NK-92 (cell line): Measurements from ENCODE around the gene FKBP2.
A peak's percentile ranks its signal among the peaks of the same experiment; 100 is the strongest.

Experiments used
- DNase-seq: peaks from one replicate; lab custom pipeline; 2025; ENCODE audit not compliant: unreplicated experiment; lab: John Stamatoyannopoulos, UW

FKBP2 gene

DNA sequence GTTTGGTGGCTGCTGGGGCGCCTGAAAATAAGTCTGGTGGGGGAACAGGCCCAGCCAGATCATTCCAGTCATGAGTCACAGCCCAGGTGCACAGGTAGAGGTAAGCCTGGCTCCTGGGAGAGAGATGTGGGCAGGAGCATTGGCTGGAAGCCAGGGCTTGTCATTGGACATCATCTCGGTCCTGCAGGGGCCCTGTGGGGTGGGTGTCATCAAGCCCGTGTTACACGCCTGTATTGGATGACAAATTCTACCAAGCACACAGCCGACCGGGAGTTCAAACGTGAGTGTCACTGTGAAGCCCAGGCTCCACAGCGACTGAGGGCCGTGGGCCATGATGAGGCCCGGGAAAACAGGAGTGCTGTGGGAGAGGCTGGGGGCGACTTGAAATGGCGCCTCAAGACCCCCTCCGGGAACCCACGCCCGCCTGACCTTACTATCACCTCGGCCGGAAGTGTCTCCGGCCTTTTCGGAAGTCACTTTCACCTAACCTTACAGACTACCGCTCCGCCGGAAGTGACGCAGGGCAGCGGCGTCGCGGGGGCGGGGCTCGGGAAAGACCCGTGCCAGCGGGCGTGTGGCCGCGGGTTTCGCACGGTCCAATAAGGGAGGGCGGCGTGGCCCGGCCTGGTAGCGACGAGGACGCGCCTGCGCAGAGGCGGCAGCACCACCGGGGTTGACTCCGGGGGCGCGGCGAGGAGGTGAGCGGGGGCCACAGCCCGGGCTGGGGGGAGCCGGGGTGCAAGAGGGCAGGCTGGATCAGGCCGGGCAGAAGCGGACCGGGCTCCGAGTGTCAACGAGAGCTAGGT lies at the start of gene FKBP2:
Gene FKBP2, plus strand, starts transcription at position 661 of the 806 bp plus-strand sequence. CDS start 1,293 bp downstream, outside the sequence.
- peak; percentile 88 for DNase-seq

DNA sequence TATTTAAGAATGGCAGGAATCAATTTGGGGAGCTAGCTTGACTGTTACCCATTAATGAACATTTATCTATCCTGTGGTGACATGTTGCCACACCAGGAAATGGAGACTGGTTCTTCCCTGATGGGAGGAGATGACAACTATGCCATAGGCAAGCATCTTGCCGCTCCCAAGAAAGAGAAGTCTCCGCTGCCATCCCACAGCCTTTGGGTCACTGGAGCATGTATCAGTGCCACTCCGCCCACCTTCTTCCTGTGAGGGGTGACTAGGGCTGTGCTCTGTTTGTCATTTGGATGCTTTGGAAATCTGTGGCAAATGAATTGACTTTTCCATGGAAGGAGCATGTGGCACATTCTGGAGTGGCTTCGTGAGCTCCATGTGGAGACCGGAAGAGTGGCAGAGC lies 48.5 kb upstream of the FKBP2 start:
- no peak for DNase-seq

DNA sequence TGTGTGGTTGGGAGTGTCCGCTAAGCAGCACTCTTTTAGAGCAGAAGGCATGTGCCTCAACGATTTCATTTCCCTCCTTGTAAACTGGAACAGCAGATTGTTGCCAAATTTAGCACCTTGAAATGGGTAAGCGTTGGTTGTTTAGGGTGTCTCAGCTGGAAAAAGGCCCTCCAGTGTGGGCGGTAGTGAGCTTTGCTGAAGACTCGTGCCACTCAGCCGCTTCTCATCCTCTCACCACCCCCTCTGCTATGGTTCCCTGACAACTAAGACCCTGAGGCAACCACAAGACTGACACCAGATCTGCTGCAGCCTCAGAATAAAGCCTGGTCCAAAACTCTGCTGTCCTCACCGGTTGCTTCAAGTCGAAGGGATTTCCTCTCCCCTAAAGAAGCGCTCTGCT lies 44.3 kb upstream of the FKBP2 start:
- DNase-seq = no peak

DNA sequence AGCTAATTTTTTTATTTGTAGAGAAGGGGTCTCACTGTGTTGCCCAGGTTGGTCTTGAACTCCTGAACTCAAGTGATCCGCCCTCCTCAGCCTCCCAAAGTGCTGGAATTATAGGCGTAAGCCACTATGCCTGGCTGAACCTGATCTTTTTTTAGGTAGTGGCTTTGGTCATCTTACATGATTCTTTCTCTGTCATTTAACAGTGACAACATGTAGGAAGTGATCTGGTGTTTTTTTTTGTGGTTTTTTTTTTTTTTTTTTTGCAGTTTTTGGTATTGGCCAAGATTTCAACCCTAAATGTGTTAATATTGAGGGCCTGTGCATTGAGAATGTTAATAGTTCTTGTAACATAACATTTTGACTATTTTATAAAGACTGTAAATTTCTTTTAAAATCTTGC lies 42.4 kb upstream of the FKBP2 start:
- DNase-seq = no peak

DNA sequence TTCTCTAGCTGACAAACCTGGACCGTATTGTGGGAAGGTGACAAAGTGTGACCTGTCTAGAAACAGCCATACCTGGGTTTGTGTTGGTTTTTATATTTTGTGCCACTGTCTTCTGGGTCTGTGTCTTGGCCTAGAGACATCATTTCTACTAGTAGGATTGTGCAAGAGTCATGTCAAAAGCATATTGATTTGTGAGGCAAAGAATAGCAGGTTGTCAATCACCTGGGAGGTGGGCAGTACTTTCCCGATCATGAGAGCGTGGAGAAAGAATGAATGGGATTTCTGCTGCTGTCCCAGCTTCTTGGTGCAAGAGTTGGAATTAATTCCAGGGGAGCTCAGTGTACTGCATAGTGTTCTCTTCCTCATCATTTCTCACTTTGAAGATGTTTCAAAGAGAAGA lies 39.4 kb upstream of the FKBP2 start:
- DNase-seq = no peak

DNA sequence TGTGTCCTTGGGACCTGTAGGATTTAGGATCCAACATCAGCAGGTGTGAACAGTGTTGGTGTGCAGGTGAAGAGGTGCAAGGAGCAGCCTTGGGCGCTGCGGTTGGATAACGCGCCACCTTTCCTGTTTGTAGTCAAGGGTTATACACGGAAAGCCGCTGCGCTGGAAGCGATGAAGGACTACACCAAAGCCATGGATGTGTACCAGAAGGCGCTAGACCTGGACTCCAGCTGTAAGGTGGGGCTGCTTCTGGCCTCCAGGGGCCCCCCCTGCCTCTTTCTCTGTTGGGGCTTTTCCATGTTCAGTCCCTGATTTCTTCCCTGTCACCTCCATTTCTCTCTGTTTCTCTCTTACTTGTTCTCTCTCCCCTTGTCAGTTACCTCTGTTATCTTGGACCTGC lies 37.9 kb upstream of the FKBP2 start:
- DNase-seq = no peak

DNA sequence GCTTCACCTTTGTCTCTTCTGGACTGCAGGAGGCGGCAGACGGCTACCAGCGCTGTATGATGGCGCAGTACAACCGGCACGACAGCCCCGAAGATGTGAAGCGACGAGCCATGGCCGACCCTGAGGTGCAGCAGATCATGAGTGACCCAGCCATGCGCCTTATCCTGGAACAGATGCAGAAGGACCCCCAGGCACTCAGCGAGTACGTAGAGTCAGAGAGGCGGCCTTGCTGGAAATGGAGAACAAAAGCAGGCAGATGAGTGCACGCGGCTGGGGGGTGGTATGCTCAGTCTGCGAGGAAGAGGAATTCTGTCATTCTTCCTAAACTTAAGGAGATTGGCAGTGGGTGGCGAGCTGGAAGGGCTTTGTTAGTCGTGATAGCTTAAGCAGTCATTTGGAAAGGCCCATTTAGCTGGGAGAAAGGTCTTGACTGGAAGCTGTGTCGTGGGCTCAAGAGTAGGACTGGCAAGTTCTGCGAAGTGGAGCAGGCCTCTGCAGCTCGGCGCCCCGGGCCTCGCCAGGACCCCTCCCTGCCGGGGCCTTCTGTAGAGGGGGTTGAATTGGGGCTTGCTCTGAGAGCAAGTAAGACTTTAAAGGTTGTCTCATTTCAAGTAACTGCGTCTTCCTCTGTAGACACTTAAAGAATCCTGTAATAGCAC lies 37.3 kb upstream of the FKBP2 start:
- no peak for DNase-seq

DNA sequence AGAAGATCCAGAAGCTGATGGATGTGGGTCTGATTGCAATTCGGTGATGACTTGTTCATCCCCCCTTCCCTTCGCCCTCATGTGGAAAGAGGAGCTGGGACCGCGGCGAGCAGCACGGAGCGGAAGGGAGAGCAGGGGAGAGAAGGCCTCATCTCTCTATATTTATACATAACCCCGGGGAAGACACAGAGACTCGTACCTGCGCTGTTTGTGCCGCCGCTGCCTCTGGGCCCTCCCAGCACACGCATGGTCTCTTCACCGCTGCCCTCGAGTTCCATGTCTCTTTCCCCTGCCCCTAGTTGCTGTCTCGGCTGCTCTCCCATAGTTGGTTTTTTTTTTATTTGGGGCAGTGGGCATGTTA lies 36.8 kb upstream of the FKBP2 start:
- no peak for DNase-seq

DNA sequence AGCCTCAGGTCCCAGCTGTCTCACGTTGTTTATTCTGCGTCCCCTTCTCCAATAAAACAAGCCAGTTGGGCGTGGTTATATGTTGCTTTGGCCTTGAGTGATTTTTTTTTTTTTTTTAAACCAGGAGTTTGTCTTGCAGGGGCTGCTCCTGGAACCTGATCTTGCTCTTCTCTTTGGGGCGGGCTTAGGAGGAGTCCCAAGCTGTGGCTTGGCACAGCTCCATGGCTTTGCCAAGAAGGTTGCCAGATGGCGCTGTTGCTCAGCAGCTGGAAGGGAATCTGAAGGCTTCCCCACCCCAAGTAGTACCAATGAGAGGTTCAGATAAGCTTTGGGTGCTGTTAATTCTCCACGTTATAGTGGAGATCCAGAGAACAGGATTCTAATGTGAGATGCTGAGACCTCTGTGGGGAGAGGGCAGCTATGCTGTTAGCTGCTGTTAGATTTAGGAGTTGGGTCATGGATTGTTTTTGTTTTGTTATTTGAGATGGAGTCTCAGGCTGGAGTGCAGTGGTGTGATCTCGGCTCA lies 36.4 kb upstream of the FKBP2 start:
- peak; percentile 42 for DNase-seq

DNA sequence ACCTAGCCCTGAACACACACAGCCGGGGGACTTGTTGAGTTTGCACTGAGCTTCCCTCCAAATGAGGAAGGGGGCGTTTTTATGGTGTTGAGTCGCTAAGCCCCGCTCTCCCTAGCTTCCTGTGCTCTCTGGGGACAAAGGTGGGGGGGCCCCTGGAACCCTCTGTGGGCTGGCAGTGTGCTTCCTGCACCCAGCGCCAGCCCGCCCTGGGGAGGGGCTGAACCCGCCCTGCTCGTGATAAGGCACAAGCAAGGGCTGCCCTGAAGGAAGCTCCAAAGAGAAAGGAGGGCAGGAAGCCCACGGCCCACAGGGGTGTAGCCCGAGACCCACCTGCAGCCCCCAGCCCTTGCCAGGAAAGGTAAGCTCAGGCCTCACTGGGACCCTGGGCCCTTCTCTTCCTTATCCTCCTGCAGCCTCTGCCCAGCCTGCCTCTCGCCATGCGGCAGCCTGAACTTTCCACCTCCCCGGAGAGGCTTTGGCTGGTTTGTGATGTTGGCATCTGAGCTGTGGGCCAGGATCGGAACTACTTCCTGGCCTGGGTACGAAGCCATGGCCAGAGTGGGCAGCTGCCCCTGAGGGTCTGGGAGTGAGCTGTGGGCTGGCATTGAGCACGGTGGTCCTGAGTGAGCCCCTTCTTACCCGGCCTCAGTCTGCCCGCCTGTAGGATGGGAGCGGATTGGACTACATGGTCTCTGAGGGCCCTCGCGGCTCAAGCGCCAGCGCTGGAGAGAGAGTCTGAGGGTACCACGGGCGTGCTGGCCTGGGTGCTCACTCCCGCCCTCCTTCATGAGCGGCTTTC lies 34.2 kb upstream of the FKBP2 start, which contains the start of gene FERMT3:
Gene FERMT3, plus strand, starts transcription at position 265 of the 799 bp plus-strand sequence. CDS start 644 bp downstream, outside the sequence.
- no peak for DNase-seq

DNA sequence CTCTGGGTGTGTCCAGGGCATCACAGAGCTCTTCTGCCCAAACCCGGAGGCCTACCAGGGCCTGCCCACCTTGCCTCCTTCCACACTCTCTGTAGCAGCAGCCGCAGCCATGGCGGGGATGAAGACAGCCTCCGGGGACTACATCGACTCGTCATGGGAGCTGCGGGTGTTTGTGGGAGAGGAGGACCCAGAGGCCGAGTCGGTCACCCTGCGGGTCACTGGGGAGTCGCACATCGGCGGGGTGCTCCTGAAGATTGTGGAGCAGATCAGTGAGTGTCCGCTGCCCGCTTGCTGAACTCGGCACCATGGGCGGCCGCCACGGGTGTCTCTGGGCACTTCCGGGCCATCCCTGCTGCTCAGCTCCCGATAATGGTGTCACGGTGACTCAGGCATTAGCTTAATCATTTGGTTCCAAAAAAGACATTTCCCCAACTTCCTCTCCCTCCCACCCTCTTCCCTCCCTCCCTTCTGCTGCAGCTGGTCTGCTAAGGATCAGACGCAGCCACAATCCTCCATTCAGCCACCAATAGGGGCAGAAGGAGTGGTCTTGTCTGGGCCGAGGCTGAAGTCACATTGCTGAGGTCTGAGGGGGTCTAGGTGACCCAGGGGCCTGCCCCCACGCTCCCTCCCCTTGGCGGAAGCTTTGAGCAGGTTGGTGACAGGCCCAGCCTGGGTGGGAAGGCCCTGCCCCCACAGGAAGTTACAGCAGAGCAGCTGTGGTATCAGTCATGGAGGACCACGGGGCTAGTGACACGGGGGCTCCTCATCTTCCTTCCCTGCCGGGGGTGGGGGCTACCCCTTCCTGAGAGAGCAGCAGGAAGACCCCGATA lies 33.4 kb upstream of the FKBP2 start:
- no peak for DNase-seq

DNA sequence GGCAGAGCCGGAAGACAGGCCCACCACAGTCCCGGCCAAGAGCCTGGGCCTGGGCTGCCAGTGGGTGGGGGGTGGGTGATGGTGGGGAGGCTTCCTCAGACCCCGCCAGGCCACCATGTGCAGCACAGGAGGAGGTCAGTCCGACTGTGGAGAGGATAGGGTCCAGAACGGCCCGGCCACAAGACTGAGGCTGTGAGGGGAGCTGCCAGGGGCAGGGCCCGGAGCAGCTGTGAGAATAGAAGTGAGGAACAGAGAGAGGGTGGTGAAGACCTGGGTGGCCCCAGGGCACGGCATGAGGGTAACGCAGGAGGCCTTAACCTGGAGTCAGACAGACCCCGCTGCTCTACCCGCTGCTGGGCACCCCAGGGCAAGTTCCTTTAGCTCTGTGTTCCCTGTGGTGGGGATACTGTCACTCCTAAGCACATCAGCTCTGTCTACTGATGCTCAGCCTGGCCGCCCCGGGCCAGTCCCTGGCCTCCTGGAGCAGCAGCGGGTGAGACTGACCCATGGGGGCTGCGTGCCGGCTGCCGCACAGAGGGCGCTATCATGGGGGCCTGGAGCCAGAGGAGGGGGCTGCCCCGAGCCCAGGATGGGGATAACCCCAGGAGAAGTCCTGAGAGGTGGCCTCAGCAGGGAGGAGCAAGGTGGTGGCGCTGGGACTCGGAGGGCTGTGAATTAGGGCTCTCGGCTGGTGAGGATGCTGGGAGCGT lies 32.7 kb upstream of the FKBP2 start:
- no peak for DNase-seq

DNA sequence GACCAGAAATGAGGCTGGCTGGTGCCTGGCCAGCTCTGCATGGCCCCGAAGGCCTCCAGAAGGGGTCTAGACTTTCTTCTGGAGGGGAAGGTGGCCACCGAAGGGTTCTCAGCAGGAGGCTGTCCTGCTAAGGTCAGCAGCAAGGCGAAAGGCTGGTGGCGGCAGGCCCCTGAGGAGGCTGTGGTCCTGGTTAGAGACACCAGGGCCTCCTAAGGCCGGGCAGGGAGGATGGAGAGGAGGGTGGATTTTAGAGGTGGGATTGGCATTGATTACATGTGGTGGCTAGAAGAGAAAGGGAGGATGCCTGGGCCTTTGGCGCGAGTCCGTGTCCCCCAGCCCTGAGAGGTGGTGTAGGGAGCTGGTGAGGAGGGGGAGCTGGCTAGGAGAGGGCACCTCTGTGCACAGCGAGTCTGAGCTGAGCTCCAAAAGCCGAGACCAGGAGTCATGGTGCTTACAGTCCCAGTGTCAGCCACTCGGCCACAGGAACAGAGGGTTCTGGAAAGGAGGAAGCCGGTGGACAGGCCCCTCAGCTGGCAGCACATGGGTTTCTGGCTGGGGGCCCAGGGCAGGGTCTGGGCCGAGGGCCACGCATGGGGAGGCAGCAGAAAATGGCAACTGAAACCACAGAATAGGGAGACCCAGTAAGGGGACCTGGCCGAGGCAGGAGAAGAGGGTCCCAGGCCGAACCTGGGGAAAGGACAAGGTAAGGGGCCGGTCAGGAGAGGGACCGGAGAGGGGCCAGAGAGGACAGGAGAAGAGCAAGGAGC lies 31.9 kb upstream of the FKBP2 start:
- no peak for DNase-seq

DNA sequence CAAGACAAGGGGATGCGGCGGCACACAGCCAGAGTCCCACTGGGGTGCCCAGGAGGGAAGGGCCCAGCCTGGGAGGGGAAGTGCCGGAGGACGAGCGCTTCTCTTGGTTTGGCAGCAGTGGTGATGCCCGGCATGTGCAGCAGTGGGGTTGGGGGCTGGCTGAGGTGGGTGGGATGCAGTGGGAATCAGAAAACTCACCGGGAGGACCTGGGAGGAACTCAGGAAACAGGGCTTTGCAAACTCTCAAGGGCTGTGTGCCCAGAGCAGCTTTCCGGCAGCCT lies 31.4 kb upstream of the FKBP2 start:
- DNase-seq = no peak

DNA sequence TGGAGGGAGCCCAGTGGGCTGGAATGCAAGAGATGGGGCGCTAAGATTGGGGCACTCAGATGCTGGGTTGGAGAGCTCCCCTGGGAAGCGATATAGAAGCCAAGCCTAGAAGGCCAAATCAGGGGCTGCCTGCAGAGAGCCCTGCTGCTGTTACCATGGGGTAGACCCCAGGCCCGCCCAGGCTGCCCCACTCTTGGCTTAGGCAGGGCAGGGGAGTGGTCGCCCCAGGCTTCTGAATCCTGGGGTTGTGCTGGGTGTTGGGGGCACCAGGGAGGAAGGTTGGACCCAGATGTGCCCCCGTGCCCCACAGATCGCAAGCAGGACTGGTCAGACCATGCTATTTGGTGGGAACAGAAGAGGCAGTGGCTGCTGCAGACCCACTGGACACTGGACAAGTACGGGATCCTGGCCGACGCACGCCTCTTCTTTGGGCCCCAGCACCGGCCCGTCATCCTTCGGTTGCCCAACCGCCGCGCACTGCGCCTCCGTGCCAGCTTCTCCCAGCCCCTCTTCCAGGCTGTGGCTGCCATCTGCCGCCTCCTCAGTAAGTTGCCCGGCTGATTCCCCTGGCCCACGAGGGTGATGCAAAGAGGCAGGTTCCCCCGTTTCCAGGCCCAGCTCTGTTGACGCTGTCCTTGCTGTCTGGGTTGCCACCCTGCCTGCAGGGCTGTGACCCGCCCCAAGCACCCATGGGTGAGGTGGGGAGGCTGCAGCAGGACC lies 30.4 kb upstream of the FKBP2 start:
- DNase-seq = no peak

DNA sequence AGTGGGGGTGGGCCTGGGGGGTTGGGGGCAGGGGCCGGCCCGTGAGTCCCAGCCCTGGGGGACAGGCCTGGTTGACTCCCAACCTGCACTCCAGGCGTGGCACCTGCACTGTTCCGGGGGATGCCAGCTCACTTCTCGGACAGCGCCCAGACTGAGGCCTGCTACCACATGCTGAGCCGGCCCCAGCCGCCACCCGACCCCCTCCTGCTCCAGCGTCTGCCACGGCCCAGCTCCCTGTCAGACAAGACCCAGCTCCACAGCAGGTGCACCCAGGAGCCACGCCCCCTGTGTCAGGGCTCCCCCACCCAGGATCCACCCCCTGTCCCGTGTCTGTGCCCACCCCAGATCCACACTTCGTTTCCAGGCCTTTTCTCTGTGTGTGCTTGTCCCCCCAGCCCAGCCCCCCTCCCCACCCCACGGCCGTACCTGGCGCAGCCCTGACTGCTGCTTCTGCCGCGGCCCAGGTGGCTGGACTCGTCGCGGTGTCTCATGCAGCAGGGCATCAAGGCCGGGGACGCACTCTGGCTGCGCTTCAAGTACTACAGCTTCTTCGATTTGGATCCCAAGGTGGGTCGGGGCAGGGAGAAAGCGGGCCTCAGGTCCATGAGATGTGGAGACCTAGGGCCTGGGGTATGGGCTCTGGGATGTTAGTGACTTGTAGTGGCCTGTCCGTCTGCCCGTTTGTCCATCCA lies 29.6 kb upstream of the FKBP2 start:
- no peak for DNase-seq

DNA sequence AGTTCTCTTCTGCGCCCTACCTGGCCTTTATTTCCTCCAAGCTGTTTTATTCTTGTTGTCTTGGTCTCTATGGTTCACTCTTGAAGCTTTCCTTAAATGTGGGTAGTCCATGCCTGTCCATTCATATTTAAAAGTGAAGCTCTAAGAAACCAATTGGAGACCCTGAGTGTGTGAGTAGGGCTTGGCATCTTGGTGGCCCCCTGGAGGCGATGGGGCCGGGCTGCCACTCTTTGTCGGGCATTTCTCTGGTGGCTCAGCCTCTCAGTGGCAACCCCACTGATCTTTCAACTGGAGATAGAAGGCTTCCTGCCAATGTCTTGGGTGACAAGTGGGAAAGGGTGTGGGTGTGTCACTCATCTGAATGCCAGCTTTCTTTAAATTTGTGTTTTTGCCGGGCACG lies 24.0 kb upstream of the FKBP2 start:
- DNase-seq = no peak

DNA sequence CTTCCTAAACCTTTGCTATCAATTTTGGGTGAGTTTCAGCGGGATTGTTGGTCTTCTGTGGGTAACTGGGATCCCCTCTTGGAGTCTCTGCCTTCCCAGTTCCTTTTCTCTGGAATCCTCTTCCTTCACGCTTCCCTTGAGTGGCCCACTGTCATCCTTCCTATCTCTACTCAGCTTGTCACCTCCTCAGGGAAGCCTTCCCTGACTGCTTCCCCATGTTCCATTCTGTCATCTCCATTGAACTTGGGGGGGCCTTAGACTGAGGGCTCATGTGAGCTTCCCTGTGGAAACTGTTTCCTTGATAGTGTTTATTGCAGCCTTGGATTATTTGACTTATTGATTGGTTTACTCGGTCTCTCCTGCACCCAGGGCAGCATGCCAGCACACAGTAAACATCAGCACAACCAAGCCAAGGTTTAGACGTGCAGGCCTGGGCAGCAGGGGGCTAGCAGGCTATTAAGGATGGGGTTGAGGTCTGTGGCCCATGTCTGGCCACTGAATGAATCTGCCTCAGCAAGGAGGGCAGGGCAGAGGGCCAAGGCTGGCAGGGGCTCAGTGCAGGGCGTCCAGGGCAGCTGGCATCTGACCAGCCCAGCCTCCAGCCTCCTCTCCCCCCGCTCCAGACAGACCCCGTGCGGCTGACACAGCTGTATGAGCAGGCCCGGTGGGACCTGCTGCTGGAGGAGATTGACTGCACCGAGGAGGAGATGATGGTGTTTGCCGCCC lies 22.1 kb upstream of the FKBP2 start:
- DNase-seq = no peak
